CD4-positive, alpha-beta T cell treated with Interleukin-15 for 1 hour (primary cell): ENCODE data around the gene POU5F1.
"Not testable (repeated sequence)": the region's sequence is repeated elsewhere in the genome, so short reads cannot be mapped to it uniquely, and the experiment has no call there.

Source experiments
- DNase-seq: peaks from one replicate; pipeline ENCODE4 v3.0.0-alpha.2; 2020

POU5F1 gene

GRCh38 chr6:31170600-31170881, at the start of gene POU5F1:
Gene POU5F1 (minus strand): TSS chr6:31170682. CDS start chr6:31170620, 62 bp downstream.
- DNase-seq: no peak

DNA sequence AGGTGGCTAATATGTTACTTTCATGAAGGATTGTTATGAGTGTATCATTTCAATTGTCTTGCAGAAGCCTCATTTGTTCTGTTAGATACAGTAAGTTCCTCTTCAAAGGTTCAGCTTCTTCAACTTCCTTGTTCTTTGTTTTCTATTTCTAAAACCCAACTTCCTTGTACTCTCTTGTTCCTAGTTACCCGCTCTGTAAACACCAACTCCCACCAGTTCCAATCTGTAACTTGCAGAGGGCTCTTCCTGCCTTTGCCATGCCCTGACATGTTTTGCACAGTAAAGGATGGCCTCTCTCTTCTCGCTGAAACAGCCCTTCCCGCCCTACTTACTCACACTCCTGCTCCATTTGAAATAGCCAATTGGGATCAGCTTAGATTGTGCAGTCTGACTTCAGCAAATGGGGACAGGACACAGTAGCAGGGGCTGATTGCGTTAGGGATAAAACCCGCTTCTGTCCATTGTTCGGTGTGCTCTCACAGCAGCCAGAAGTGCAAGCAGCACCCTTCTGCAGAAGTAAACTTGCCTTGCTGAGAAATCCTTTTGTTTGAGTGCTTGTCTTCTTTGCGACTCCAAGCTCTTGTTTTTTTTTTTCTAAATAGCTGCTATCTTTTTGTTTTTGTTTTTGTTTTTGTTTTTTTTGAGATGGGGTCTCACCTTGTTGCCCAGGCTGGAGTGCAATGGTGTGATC, 45.9 kb upstream of the POU5F1 start:
- DNase-seq: peak; percentile 33

- not testable (repeated sequence) for DNase-seq
Measured at GRCh38 chr6:31215216-31215615, 44.7 kb upstream of the POU5F1 start.

- no peak for DNase-seq
Measured at GRCh38 chr6:31214516-31214915, 44.0 kb upstream of the POU5F1 start.

DNA sequence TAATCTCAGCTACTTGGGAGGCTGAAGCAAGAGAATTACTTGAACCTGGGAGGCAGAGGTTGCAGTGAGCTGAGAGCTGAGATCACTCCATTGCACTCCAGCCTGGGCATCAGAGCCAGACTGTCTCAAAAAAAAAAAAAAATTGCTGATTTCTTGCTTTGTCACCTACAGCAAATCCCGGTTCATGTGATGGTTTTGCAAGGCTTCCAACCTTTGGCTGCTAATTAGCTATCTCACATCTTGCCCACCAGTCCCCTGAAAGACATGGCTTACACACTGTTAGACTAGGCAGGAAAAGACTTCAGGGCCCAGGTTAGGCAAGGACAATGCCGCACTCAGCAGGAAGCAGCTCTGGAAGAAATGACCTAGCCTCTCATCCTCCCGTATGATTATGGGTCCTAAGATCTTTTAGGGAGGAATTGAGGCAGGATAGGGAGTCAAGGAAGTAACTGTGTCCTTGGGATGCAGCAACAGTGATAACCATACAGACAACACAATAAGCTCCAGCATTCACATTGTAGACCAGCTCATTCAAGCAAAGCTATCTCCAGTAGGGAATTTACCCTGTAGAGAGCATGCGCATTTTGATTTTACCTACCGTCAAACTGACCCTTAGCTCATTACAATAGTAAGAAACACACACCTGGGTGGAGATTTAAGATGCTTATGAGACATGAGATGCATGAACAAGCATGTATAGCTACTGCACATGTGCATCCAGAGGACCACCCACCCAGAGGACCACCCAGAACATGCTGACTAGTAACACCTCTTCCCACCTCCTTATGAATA, 40.5 kb upstream of the POU5F1 start:
- DNase-seq: no peak

- no peak for DNase-seq
Measured at GRCh38 chr6:31210123-31210522, 39.6 kb upstream of the POU5F1 start.

- DNase-seq: no peak
Measured at GRCh38 chr6:31209137-31209536, 38.7 kb upstream of the POU5F1 start.

- no peak for DNase-seq
Measured at GRCh38 chr6:31208506-31208905, 38.0 kb upstream of the POU5F1 start.

- no peak for DNase-seq
Measured at GRCh38 chr6:31205638-31206037, 35.2 kb upstream of the POU5F1 start.

- no peak for DNase-seq
Measured at GRCh38 chr6:31204751-31205145, 34.3 kb upstream of the POU5F1 start.

DNA sequence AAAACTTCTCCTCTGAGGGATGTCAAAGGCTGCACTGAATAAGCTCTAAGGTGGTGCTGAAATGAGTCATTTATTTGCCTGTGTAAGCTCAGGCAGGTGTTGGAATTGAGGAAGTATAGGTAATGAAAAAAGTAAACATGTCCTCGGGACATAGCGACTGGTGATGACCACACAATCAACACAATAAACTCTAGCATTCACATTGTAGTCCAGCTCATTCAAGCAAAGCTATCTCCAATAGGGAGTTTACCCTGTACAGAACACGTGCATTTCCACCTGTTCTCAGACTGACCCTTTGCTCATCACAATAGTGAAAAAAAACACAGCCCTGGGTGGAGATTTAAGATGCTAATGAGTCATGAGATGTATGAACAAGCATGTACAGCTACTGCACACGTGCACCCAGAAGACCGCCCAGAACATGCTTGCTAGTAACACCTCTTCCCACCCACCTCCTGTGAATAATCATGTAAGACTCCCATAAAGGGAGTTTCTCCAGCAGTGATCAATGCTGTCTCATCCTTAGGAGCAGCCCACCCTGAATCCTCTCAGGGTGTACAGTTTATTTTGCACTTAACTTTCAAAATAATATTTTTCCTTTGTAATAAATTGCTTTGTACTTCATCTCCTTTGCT, 33.0 kb upstream of the POU5F1 start:
- DNase-seq: peak; percentile 65

DNA sequence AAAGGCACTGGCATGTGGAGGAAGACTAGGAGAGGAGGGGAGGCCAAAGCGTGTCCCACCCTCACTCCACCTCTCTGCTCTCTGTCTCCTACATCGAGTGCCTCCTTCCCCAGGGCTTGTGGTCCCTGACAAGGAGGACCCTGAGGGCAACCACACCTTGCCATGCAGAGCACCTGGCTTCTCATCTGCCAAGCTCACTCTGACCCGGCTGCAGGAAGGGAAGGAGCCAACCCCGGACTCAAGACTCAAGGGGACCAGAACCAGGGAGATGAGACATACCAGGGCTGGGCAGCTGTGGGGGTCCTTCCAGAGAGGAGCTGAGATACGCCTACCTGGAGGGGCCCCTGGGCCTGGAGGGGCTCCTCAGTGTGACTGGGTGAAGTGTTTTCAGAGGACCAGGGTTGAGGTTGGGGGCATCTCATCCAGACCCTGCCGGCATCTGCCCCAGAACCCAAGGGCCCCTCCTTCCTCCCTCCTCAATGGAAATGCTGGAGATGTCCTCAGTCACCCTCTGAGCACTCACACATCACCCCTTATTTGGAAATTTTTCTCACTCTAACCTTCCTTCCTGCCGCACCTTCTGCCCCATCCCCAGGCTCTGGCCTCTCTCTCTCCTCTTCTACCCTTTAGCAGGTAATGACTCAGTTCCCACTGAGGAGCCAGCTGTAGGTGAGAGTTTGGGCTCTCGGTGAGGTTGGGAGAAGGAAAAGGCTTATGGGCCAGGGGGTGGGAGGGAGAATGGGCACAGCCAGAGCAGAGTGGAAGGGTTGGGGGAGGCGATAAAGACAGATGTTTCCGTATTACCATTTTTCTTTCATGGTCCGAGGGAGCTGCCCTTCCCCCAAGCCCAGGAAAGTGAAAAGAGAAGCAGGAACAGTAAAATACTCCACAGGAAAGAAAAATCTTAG, 32.0 kb upstream of the POU5F1 start:
- no peak for DNase-seq

GRCh38 chr6:31199105-31199452, 28.6 kb upstream of the POU5F1 start:
- DNase-seq: not testable (repeated sequence)

GRCh38 chr6:31197559-31198305, 27.2 kb upstream of the POU5F1 start:
- DNase-seq: peak; percentile 97

- DNase-seq: not testable (repeated sequence)
Measured at GRCh38 chr6:31196251-31197022, 26.0 kb upstream of the POU5F1 start.

GRCh38 chr6:31195308-31195979, 25.0 kb upstream of the POU5F1 start:
- DNase-seq: not testable (repeated sequence)

DNA sequence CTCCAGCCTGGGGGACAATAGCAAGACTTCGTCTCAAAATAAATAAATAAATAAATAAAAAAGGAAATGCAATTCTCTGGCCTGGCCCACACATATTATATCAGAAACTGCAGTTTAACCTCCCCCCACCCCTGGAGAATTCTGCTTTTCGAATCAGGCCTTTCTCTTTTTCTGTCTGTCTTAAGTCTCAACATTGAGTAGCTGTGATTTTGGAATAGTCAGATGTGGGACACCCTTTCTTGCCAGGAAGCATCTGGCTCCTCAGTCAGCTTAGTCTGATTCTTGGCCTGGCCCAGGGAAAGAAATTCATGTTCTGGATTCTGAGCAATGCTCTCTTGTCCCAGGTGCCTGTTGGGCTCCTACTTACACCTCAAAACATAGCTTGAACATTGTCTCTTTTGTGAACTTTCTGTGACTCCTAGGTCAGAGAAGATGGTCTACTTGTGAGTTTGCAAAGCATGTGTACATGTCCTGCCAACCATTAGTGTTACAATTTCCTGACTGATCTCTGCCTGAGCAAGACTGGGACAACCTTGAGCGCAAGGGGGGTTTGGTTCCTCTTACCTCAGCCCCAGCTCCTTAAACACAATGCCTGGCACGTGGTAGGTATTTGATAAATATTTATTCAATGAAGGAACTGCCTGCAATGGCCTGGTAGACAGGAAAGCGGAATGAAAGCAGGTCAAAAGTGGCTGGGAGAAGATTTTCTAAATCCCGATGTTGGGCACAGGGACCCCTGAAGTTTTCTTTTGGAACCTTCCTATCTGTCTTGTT, 23.8 kb upstream of the POU5F1 start:
- DNase-seq: no peak

DNA sequence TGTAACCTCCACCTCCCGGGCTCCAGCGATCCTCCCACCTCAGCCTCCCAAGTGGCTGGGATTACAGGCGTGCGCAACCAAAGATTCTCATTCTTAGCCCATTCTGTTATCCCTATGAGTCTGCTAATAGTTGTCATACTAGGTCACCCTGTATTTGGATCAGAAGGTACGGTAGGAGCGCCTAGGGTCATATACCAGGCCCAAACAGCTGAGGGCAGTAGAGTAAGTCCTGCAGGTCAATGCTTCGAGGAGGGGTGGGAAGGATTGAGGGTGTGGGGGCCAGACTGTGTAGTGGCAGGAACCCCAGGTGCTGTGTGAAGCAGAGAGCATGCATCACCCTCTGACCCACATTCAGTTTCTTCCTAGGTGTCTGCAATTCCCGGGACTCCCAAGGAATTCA, 22.7 kb upstream of the POU5F1 start:
- no peak for DNase-seq

DNA sequence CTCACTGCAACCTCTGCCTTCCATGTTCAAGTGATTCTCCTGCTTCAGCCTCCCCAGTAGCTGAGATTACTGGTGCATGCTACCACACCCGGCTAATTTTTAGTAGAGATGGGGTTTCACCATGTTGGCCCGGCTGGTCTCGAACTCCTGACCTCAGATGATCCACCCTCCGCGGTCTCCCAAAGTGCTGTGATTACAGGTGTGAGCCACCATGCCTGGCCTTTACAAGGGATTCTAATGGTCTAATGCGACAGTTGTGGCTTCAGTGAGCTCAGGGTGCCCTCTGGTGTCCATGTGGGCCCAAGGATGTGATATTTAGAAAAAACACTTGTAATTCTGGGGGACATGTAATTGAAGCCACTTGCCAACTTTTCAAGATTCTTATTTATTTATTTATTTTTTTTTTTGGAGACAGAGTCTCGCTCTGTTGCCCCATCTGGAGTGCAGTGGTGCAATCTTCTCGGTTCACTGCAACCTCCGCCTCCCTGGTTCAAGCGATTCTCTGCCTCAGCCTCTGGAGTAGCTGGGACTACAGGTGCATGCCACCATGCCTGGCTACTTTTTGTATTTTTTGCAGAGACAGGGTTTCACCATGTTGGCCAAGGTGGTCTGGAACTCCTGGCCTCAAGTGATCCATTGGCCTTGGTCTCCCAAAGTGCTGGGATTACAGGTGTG, 22.1 kb upstream of the POU5F1 start:
- DNase-seq: peak; percentile 68

DNA sequence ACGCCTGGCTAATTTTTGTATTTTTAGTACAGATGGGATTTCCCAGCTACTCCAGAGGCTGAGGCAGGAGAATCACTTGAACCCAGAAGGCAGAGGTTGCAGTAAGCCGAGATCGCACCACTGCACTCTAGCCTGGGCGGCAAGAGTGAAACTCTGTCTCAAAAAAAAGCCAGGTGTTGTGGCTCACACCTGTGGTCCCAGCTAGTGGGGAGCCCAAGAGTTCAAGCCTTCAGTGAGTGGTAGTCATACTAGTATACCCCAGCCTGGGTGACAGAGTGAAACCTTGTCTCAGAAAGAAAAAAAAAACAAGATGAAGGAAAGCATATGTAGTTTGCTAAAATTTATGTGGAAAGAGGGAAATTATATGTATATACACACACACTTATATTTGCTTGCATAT, 20.0 kb upstream of the POU5F1 start:
- DNase-seq: no peak
